HG03139 (cell line): ENCODE results near the gene HOXC10.

Source experiments
- ATAC-seq: cut with Tn5 transposase; IDR thresholded peaks from one replicate; pipeline ENCODE4 v1.9.1; 2021; ENCODE audit not compliant: unreplicated experiment

The HOXC10 gene

GRCh38 chr12:53976823-53977595 is 7.9 kb upstream of the HOXC10 start:
- ATAC-seq: no peak

GRCh38 chr12:53977596-53978445 is 7.1 kb upstream of the HOXC10 start:
- no peak for ATAC-seq

- no peak for ATAC-seq
Observed at GRCh38 chr12:53978477-53979356, 6.2 kb upstream of the HOXC10 start.

- no peak for ATAC-seq
Observed at GRCh38 chr12:53980104-53980801, 4.7 kb upstream of the HOXC10 start.

- ATAC-seq: no peak
Observed at GRCh38 chr12:53980802-53981496, 4.0 kb upstream of the HOXC10 start.

- ATAC-seq: no peak
Observed at GRCh38 chr12:53981634-53982565, 3.0 kb upstream of the HOXC10 start.

- ATAC-seq: no peak
Observed at GRCh38 chr12:53982648-53983567, 2.0 kb upstream of the HOXC10 start.

- ATAC-seq: no peak
Observed at GRCh38 chr12:53983568-53983949, 1.4 kb upstream of the HOXC10 start.

- ATAC-seq: no peak
Observed at GRCh38 chr12:53983950-53984572, 885 bp upstream of the HOXC10 start.

- no peak for ATAC-seq
Observed at GRCh38 chr12:53985692-53985993, 697 bp downstream of the HOXC10 start.

- no peak for ATAC-seq
Observed at GRCh38 chr12:53985994-53986685, 1.2 kb downstream of the HOXC10 start.

- no peak for ATAC-seq
Observed at GRCh38 chr12:53986686-53987483, 1.9 kb downstream of the HOXC10 start.

- no peak for ATAC-seq
Observed at GRCh38 chr12:53987787-53988230, 2.9 kb downstream of the HOXC10 start.

- no peak for ATAC-seq
Observed at GRCh38 chr12:53988541-53989226, 3.7 kb downstream of the HOXC10 start.

GRCh38 chr12:53989227-53990113 is 4.5 kb downstream of the HOXC10 start:
- ATAC-seq: no peak
